ENCODE measurements around the gene UFM1.
"Not testable (repeated sequence)": the region's sequence is repeated elsewhere in the genome, so short reads cannot be mapped to it uniquely, and the experiment has no call there.

UFM1 gene

DNA sequence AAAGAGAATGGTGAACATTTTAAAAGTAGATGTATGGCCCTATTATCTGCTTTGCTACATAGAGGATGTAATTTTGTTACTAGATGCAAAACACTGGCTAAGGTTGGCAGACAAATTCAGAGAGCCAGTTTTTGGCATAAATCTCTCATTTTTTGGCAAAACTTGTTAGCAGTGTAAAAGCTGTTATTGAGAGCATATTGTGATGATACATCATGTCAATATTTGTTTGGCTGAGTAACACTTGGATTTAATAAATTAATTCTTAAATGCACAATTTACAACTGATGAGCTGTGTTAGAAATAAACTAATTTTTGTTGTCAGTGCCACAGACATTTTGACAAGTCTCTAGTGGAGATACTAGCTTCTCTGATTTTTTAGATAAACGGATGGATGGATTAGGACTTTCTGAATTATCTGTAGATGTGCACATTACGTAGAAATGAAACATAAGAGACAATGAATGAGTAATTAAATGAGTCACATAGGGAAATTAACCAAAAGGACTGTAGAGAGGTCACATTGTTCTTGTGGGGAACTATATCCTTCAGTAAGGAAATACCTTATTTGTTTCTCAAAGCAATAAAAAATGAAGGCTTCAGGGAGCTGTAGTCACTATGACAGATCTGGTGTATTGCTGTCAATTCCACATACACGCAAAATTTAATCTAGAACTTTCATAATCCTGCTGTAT, 17.4 kb downstream of the UFM1 start:
- no peak for DNase-seq

GRCh38 chr13:38369058-38369457, 19.4 kb downstream of the UFM1 start:
- DNase-seq, result no peak

DNA sequence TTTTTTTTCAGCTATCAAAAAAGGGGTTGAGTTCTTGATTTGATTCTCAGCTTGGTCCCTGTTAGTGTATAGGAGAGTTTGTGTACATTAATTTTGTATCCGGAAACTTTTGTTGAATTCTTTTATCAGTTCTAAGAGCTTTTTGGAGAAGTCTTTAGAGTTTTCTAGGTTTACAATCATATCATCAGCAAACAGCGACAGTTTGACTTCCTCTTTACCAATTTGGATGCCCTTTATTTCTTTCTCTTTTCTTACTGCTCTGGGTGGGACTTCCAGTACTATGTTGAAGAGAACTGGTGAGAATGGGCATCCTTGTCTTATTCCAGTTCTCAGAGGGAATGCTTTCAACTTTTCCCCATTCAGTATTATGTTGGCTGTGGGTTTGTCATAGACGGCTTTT, 20.4 kb downstream of the UFM1 start:
- not testable (repeated sequence) for DNase-seq

DNA sequence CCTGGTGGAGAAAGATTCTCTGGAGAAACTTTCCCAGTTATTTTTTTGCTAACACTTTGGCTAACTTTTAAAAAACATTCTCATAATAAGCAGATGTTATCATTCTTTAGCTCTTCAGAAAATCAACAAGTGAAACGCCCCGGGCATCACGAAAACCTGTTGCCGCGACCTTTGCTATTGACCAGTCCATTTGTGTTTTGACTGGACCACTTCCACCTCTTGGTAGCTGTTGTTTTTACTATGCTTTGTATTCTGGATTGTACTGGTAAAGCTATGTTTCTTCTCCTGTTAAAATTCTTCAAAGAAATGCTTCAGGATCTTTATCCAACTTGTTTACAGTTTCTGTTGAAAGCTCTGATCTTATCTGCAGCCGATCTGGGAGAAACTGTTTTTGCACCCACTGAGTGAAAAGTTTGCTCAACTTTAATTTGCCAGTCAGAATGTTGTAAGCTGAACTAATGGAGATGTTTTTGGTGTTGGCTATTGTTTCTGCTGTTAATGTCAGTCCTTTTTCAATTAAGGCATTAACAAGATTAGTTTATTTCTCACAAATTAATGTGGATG, 23.3 kb downstream of the UFM1 start:
- DNase-seq, result no peak

DNA sequence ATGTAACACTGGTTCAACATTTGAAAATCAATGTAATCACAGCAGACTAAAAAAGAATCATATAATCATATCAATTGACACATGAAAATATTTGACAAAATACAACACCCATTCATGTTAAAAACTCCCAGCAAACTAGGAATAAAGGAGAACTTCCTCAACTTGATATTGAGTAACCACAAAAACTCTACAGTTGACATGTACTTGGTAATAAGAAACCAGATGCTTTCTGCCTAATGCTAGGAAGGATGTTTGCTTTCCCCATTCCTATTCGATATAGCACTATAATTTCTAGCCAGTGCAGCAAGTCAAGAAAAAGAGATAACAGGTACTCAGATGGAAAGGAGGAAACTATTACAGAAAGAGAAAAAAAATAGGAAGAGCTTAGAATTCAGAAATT, 26.9 kb downstream of the UFM1 start:
- DNase-seq, result no peak

GRCh38 chr13:38381890-38382289, 32.2 kb downstream of the UFM1 start:
- DNase-seq, result no peak

GRCh38 chr13:38382946-38383345, 33.3 kb downstream of the UFM1 start:
- DNase-seq, result no peak

DNA sequence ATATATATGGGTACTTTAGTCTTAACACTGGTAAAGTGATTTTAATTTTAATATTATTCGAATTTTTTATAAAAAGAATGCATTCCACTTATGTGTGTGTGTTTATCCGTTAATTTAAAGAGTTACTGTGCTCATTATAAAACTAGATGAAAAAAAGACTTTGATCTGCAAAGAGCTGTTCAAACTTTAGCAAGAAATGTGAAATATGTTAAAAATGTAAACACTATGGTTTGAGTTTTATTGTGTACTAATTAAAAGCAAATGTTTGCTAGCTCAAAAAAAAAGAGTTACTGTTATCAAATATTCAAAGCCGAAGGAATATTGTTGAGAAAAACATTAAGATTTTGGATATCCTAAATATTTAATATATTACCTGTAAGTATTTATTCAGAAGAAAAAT, 34.5 kb downstream of the UFM1 start:
- no peak for DNase-seq

DNA sequence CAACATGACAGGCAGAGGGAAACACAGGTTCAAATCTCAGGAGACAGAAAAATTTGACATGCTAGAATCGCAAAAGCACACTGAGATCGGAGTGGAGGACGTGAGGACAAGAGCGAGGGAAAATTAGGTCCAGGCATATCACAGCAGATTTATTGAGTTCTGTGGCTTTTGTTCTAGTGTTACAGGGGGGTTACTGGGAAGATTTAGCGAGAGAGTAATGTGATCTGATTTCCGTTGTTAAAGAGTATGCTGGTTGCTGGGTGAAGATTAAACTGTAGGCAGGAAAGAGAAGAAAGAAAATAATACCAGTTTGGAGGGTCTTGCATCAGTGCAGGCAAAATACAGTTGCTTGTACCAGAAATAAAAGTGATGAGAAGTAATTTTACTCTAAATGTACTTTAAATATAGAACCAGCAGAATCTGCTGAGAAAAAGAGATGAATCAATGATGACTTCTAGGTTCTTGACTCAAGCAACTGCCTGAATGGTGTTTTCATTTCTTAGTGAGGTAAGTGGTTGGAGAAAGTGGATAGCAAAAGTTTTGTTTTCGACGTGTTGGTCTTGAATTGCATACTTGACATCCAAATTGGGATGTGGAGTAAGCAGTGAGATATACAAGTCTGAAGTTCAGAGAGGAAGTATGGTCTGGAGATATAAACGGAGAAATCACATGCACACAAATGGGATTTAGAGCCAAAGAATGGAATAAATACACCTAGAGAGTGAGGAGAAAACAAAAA, 35.7 kb downstream of the UFM1 start:
- DNase-seq, result no peak

- no peak for DNase-seq
Observed at GRCh38 chr13:38386421-38386820, 36.8 kb downstream of the UFM1 start.

DNA sequence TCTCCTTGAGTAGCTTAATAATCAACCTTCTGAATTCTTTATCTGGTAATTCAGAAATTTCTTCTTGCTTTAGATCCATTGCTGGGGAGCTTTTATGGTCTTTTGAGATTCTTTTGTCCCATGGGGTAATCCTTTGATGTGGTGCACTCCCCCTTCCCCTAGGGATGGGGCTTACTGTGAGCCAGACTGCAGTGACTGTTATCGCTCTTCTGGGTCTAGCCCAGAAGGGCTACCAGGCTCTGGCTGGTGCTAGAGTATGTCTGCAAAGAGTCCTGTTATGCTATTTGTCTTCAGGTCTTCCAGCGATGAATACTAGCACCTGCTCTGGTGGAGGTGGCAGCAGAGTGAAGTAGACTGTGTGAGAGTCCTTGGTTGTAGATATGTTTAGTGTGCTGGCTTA, 41.7 kb downstream of the UFM1 start:
- DNase-seq, result no peak

- DNase-seq, result no peak
Observed at GRCh38 chr13:38394777-38395496, 45.3 kb downstream of the UFM1 start.

- DNase-seq, result no peak
Observed at GRCh38 chr13:38395497-38395788, 45.8 kb downstream of the UFM1 start.

DNA sequence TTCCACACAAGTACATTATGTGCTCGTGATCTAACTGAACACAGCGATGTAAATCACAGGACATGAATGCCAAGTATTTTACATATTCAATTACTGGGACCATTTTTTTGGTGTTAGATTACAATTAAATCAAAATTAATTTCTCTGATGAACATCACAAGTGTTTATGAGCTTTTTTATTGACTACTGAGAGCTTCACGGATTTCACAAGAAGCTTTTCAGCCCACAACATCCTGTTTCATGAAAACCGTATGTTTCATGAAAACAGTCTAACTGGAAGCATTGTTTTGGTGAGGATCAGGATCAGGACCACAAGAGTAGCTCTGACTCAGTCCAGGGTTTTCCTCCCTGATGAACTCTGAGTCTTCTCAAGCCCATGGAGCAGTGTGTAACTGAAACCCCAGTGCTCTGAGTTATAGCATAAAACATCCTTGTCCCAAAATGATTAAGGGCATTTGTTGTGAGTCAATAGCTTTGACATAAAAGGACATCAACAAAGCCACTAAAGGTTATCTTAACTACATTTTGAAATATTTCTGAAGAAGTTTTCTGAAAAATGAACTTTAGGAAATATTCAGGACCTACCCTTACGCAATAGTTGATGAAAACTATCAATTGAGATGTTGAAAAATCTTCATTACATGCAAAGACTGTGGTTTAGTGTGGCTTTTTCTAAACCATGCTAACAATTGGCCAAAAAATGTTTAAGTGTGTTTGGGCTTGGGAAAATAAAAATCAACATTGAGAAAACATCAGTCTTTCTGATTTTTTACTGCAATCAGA, 49.3 kb downstream of the UFM1 start:
- DNase-seq, result no peak

DNA sequence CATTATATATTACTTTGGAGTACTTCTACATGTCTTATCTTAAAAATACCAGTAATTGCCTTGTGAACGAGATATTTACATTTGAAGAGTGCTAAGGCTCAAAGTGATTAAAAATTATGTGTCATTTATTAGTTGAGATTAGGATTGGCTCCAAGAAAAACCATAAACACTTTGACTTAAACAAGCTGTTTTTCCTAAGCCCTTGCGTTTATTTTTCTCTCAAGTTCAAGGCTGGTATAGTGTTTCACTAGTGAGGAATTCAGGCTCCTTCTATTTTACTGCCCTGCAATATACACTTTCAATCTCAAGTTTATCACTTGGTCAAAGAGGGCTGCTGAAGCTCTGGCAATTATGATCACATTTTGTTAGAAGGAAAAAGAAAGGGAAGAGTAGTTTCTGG, 49.9 kb downstream of the UFM1 start:
- no peak for DNase-seq

DNA sequence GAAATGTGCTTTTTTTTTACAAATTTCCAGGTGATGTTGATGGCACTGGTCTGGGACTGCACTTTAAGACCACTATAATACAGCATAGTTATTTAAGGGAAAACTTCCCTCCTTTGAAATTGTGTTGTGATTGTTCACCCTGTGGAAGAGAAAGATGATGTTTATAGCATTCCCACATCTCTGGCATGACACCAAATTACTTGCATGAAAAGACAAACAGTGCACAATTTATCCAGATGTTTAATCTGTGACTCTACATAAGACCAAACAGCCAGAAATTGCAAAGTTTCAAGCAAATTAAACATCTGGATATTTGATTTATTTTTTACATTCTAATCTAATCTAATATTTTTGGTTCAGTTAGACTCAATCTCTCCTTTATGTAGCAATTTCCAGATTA, 51.6 kb downstream of the UFM1 start:
- DNase-seq, result no peak

DNA sequence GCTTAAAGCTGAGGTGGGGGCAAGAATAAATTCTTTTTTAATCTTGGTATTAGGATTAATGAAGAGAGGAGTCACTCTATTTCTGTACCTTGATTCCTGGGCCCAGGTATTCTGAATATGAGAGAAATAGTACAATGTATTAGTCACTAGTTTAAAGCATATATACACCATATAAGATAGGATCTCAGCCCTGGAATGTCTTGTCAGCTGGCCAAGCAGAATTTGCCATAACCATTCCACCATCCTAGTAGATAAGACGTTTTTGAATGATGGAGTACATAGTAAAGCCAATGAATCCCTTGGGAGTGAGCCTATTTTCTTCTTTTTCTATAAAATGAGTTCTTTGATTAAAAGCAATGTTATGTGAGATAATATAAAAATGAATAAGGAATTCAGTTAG, 55.6 kb downstream of the UFM1 start:
- no peak for DNase-seq

GRCh38 chr13:38409771-38410170, 60.1 kb downstream of the UFM1 start:
- no peak for DNase-seq

- no peak for DNase-seq
Observed at GRCh38 chr13:38412266-38412665, 62.6 kb downstream of the UFM1 start.
